Adrenal gland (tissue), 5 donors: ENCODE results near the gene A3GALT2.

Experiments
- CTCF ChIP-seq, 6 experiments: fragments of 450-650 bp in 4 of 6; fragments of 200-600 bp in 2 of 6; sonication (generic) in 1 of 6; IDR thresholded peaks; 1 replicate in 5 of 6; 2 replicates in 1 of 6; pipeline versions ENCODE4 v1.5.1 to v1.8.0; 2016 to 2021; ENCODE audit warnings: antibody characterized with exemption in 6 of 6, mild to moderate bottlenecking in 2 of 6, moderate library complexity in 1 of 6
- POLR2A ChIP-seq, 2 donors: fragments of 450-650 bp; IDR thresholded peaks; one replicate each; pipeline ENCODE4 v1.6.1; 2017; ENCODE audit warnings: antibody characterized with exemption in 2 of 2, mild to moderate bottlenecking in 2 of 2, moderate library complexity in 1 of 2
- donor health status: DM: no; HTN: no; CAD: no.

- TF ChIP-seq CTCF (IDR thresholded peaks at IDR 0.05) (no peak), POLR2A (IDR thresholded peaks at IDR 0.05) (no peak)
Observed at GRCh38 chr1:33273961-33274371, 46.9 kb downstream of the A3GALT2 start.
